HEK293 (cell line): Measurements from ENCODE around the gene KCNAB1.
A peak's percentile ranks its signal among the peaks of the same experiment; 100 is the strongest.

Experiments
- BCL6B ChIP-seq: fragments of 450-650 bp; formaldehyde crosslinking; IDR thresholded peaks from 2 replicates; pipeline ENCODE4 v1.5.1; 2017; ENCODE audit warnings: missing biosample characterization, missing genetic modification characterization
- HOXA7 ChIP-seq: sonication (generic); formaldehyde crosslinking; IDR thresholded peaks from 2 replicates; pipeline ENCODE4 v1.8.1; 2022; ENCODE audit warnings: missing genetic modification reagents, borderline replicate concordance
- KLF10 ChIP-seq: fragments of 450-650 bp; IDR thresholded peaks from 2 replicates; pipeline ENCODE4 v1.5.1; 2018; ENCODE audit warnings: missing biosample characterization, mild to moderate bottlenecking, missing genetic modification characterization
- MZF1 ChIP-seq: fragments of 450-650 bp; formaldehyde crosslinking; IDR thresholded peaks from 2 replicates; pipeline ENCODE4 v1.5.1; 2017; ENCODE audit warnings: missing biosample characterization, missing genetic modification characterization, borderline replicate concordance
- SCRT1 ChIP-seq: fragments of 450-650 bp; formaldehyde crosslinking; IDR thresholded peaks from 2 replicates; pipeline ENCODE4 v1.5.1; 2016; ENCODE audit warnings: missing biosample characterization, missing genetic modification characterization, borderline replicate concordance
- SP2 ChIP-seq: fragments of 450-650 bp; formaldehyde crosslinking; IDR thresholded peaks from 2 replicates; pipeline ENCODE4 v1.5.1; 2016; ENCODE audit warnings: missing biosample characterization, missing genetic modification characterization
- SP7 ChIP-seq: fragments of 450-650 bp; formaldehyde crosslinking; IDR thresholded peaks from 2 replicates; pipeline ENCODE4 v1.5.1; 2016; ENCODE audit warnings: missing biosample characterization, missing genetic modification characterization
- ZBTB44 ChIP-seq: fragments of 450-650 bp; IDR thresholded peaks from 2 replicates; pipeline ENCODE4 v1.5.1; 2018; ENCODE audit warnings: missing biosample characterization, mild to moderate bottlenecking, missing genetic modification characterization
- ZBTB48 ChIP-seq: fragments of 450-650 bp; formaldehyde crosslinking; IDR thresholded peaks from 2 replicates; pipeline ENCODE4 v1.5.1; 2016; ENCODE audit warnings: missing biosample characterization, missing genetic modification characterization
- ZFP3 ChIP-seq: fragments of 450-650 bp; formaldehyde crosslinking; IDR thresholded peaks from 2 replicates; pipeline ENCODE4 v1.5.1; 2016; ENCODE audit warnings: low read depth, missing biosample characterization, missing genetic modification characterization
- ZFP37 ChIP-seq: fragments of 450-650 bp; formaldehyde crosslinking; IDR thresholded peaks from 2 replicates; pipeline ENCODE4 v1.5.1; 2016; ENCODE audit warnings: missing biosample characterization, missing genetic modification characterization
- ZNF133 ChIP-seq: fragments of 450-650 bp; formaldehyde crosslinking; IDR thresholded peaks from 2 replicates; pipeline ENCODE4 v1.5.1; 2016; ENCODE audit warnings: missing biosample characterization, missing genetic modification characterization
- ZNF16 ChIP-seq: fragments of 450-650 bp; formaldehyde crosslinking; IDR thresholded peaks from 2 replicates; pipeline ENCODE4 v1.5.1; 2016; ENCODE audit warnings: low read depth, missing biosample characterization, missing genetic modification characterization
- ZNF221 ChIP-seq: fragments of 450-650 bp; formaldehyde crosslinking; IDR thresholded peaks from 2 replicates; pipeline ENCODE4 v1.5.1; 2017; ENCODE audit warnings: missing biosample characterization, missing genetic modification characterization, borderline replicate concordance
- ZNF223 ChIP-seq: fragments of 450-650 bp; formaldehyde crosslinking; IDR thresholded peaks from 2 replicates; pipeline ENCODE4 v1.5.1; 2016; ENCODE audit warnings: missing biosample characterization, missing genetic modification characterization
- ZNF23 ChIP-seq: fragments of 450-650 bp; formaldehyde crosslinking; IDR thresholded peaks from 2 replicates; pipeline ENCODE4 v1.5.1; 2016; ENCODE audit warnings: missing biosample characterization, missing genetic modification characterization, borderline replicate concordance
- ZNF280D ChIP-seq: fragments of 450-650 bp; formaldehyde crosslinking; IDR thresholded peaks from 2 replicates; pipeline ENCODE4 v1.5.1; 2016; ENCODE audit warnings: missing biosample characterization, missing genetic modification characterization
- ZNF404 ChIP-seq: fragments of 450-650 bp; formaldehyde crosslinking; IDR thresholded peaks from 2 replicates; pipeline ENCODE4 v1.5.1; 2017; ENCODE audit warnings: missing biosample characterization, missing genetic modification characterization
- ZNF488 ChIP-seq: fragments of 450-650 bp; formaldehyde crosslinking; IDR thresholded peaks from 2 replicates; pipeline ENCODE4 v1.5.1; 2016; ENCODE audit warnings: missing biosample characterization, missing genetic modification characterization
- ZNF514 ChIP-seq: fragments of 450-650 bp; formaldehyde crosslinking; IDR thresholded peaks from 2 replicates; pipeline ENCODE4 v1.5.1; 2016; ENCODE audit warnings: missing biosample characterization, missing genetic modification characterization
- ZNF596 ChIP-seq: fragments of 450-650 bp; IDR thresholded peaks from 2 replicates; pipeline ENCODE4 v1.5.0; 2018; ENCODE audit warnings: missing biosample characterization, mild to moderate bottlenecking, missing genetic modification characterization, moderate library complexity
- ZNF623 ChIP-seq: fragments of 450-650 bp; formaldehyde crosslinking; IDR thresholded peaks from 2 replicates; pipeline ENCODE4 v1.5.1; 2016; ENCODE audit warnings: missing biosample characterization, missing genetic modification characterization
- ZNF639 ChIP-seq: fragments of 450-650 bp; formaldehyde crosslinking; IDR thresholded peaks from 2 replicates; pipeline ENCODE4 v1.5.1; 2016; ENCODE audit warnings: missing biosample characterization, missing genetic modification characterization
- ZNF677 ChIP-seq: fragments of 450-650 bp; IDR thresholded peaks from 2 replicates; pipeline ENCODE4 v1.5.0; 2018; ENCODE audit warnings: missing biosample characterization, mild to moderate bottlenecking, missing genetic modification characterization, moderate library complexity
- ZNF776 ChIP-seq: fragments of 450-650 bp; formaldehyde crosslinking; IDR thresholded peaks from 2 replicates; pipeline ENCODE4 v1.5.0; 2017; ENCODE audit warnings: missing biosample characterization, missing genetic modification characterization, borderline replicate concordance
- ZSCAN30 ChIP-seq: fragments of 450-650 bp; IDR thresholded peaks from 2 replicates; pipeline ENCODE4 v1.5.1; 2018; ENCODE audit warnings: missing biosample characterization, mild to moderate bottlenecking, missing genetic modification characterization, moderate library complexity
- TF ChIP-seq, protein P1 (sequence below): fragments of 450-650 bp; formaldehyde crosslinking; IDR thresholded peaks from 2 replicates; pipeline ENCODE4; 2016; ENCODE audit warnings: missing biosample characterization, missing genetic modification characterization
- TF ChIP-seq, protein P2 (sequence below): fragments of 450-650 bp; formaldehyde crosslinking; IDR thresholded peaks from 2 replicates; pipeline ENCODE4 v1.5.1; 2016; ENCODE audit warnings: missing biosample characterization, missing genetic modification characterization

KCNAB1 gene

GRCh38 chr3:156161172-156161571, 40.8 kb downstream of the KCNAB1 start (continued):
- no peak for TF ChIP-seq ZNF677 (tag by site-specific recombination)
- no peak for TF ChIP-seq ZBTB48 (tag by site-specific recombination)
- TF ChIP-seq ZNF280D (tag by site-specific recombination): no peak
- TF ChIP-seq, protein P1, sequence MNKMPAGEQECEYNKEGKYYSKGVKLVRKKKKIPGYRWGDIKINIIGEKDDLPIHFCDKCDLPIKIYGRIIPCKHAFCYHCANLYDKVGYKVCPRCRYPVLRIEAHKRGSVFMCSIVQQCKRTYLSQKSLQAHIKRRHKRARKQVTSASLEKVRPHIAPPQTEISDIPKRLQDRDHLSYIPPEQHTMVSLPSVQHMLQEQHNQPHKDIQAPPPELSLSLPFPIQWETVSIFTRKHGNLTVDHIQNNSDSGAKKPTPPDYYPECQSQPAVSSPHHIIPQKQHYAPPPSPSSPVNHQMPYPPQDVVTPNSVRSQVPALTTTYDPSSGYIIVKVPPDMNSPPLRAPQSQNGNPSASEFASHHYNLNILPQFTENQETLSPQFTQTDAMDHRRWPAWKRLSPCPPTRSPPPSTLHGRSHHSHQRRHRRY (tag by site-specific recombination): peak; percentile 82; the same call in 1 of the 2 replicates
- no peak for TF ChIP-seq ZNF514 (tag by site-specific recombination)
- no peak for TF ChIP-seq ZNF221 (tag by site-specific recombination)
- no peak for TF ChIP-seq ZFP37
- peak; percentile 94 for TF ChIP-seq KLF10 (tag by site-specific recombination)
- TF ChIP-seq ZNF488 (tag by site-specific recombination): peak; percentile 95
- 0 out of 2 replicates have a peak, but pooled peaks have one; percentile 44 for TF ChIP-seq ZSCAN30 (tag by site-specific recombination)
- 0 out of 2 replicates have a peak, but pooled peaks have one; percentile 21 for TF ChIP-seq ZFP3 (tag by site-specific recombination)
- TF ChIP-seq, protein P2, sequence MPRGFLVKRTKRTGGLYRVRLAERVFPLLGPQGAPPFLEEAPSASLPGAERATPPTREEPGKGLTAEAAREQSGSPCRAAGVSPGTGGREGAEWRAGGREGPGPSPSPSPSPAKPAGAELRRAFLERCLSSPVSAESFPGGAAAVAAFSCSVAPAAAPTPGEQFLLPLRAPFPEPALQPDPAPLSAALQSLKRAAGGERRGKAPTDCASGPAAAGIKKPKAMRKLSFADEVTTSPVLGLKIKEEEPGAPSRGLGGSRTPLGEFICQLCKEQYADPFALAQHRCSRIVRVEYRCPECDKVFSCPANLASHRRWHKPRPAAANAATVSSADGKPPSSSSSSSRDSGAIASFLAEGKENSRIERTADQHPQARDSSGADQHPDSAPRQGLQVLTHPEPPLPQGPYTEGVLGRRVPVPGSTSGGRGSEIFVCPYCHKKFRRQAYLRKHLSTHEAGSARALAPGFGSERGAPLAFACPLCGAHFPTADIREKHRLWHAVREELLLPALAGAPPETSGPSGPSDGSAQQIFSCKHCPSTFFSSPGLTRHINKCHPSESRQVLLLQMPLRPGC: peak; percentile 94
- no peak for TF ChIP-seq ZNF23 (tag by site-specific recombination)
- TF ChIP-seq ZNF223 (tag by site-specific recombination): no peak
- TF ChIP-seq ZNF404: no peak
- no peak for TF ChIP-seq HOXA7 (CRISPR knock-in tag)
- peak; percentile 97 for TF ChIP-seq ZNF639 (tag by site-specific recombination)
- no peak for TF ChIP-seq ZNF596
- peak; percentile 32; the same call in 1 of the 2 replicates for TF ChIP-seq SCRT1 (tag by site-specific recombination)
- no peak for TF ChIP-seq ZNF623 (tag by site-specific recombination)
- TF ChIP-seq ZNF776 (tag by site-specific recombination): no peak
- peak; percentile 94 for TF ChIP-seq SP7 (tag by site-specific recombination)
- no peak for TF ChIP-seq ZNF133 (tag by site-specific recombination)
- TF ChIP-seq ZBTB44 (tag by site-specific recombination): peak; percentile 79; the same call in 1 of the 2 replicates
- no peak; the same call in 1 of the 2 replicates for TF ChIP-seq MZF1 (tag by site-specific recombination)
- peak; percentile 42 for TF ChIP-seq SP2 (tag by site-specific recombination)
- TF ChIP-seq BCL6B (tag by site-specific recombination): peak; percentile 72
- no peak for TF ChIP-seq ZNF16
